Keratinocyte (primary cell): Measurements from ENCODE around the gene SPTBN1.

Experiments used
- EZH2 ChIP-seq: IDR thresholded peaks from one replicate; pipeline ENCODE4 v1.6.1; 2012; ENCODE audit warnings: inconsistent platforms, mild to moderate bottlenecking, low read length, moderate library complexity
- TF ChIP-seq, protein P1 (sequence below), 3 experiments: IDR thresholded peaks in 1 of 3; conservative IDR thresholded peaks in 1 of 3; optimal IDR thresholded peaks in 1 of 3; 2 replicates in 2 of 3; 3 replicates in 1 of 3; pipeline versions ENCODE3 to v1.5.1; 2011; ENCODE audit warnings: low read length in 3 of 3, mild to moderate bottlenecking in 3 of 3, moderate library complexity in 2 of 3, control low read depth in 1 of 3, inconsistent platforms in 1 of 3; ENCODE audit not compliant: insufficient read depth in 2 of 3; ENCODE audit errors: extremely low read depth in 1 of 3

- TF ChIP-seq, protein P1, sequence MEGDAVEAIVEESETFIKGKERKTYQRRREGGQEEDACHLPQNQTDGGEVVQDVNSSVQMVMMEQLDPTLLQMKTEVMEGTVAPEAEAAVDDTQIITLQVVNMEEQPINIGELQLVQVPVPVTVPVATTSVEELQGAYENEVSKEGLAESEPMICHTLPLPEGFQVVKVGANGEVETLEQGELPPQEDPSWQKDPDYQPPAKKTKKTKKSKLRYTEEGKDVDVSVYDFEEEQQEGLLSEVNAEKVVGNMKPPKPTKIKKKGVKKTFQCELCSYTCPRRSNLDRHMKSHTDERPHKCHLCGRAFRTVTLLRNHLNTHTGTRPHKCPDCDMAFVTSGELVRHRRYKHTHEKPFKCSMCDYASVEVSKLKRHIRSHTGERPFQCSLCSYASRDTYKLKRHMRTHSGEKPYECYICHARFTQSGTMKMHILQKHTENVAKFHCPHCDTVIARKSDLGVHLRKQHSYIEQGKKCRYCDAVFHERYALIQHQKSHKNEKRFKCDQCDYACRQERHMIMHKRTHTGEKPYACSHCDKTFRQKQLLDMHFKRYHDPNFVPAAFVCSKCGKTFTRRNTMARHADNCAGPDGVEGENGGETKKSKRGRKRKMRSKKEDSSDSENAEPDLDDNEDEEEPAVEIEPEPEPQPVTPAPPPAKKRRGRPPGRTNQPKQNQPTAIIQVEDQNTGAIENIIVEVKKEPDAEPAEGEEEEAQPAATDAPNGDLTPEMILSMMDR (optimal IDR thresholded peaks at IDR 0.05 in 1 of 3, IDR thresholded peaks at IDR 0.05 in 1 of 3, conservative IDR thresholded peaks at IDR 0.05 in 1 of 3; ENCODE audit: extremely low read depth in 1 of 3, insufficient read depth in 2 of 3, low read length in 3 of 3), result no peak
- no peak for TF ChIP-seq EZH2
Measured at GRCh38 chr2:54577944-54578647, 122.0 kb downstream of the SPTBN1 start.
